Esophagus muscularis mucosa (tissue), 3 donors: ENCODE data around the gene ASPSCR1.

ENCODE experiments used
- POLR2A ChIP-seq: fragments of 450-650 bp; IDR thresholded peaks from one replicate; pipeline ENCODE4 v1.6.1; 2017; ENCODE audit warnings: antibody characterized with exemption, moderate library complexity, mild to moderate bottlenecking, low read depth
- POLR2AphosphoS5 ChIP-seq, 2 donors: sonication (generic); formaldehyde crosslinking; IDR thresholded peaks; one replicate each; pipeline ENCODE4 v1.6.1; 2017; ENCODE audit warnings: antibody characterized with exemption in 2 of 2
- TF ChIP-seq, protein P1 (sequence below), 3 experiments: fragments of 200-600 bp in 2 of 3; fragments of 450-650 bp in 1 of 3; sonication (generic) in 2 of 3; IDR thresholded peaks; one replicate each; pipeline ENCODE4 v1.5.1; 2017 to 2019; ENCODE audit warnings: antibody characterized with exemption in 3 of 3, mild to moderate bottlenecking in 2 of 3, moderate library complexity in 1 of 3

- TF ChIP-seq POLR2A (no peak), POLR2AphosphoS5 (IDR thresholded peaks at IDR 0.05) (peak; percentile 69 to 71)
- TF ChIP-seq, protein P1, sequence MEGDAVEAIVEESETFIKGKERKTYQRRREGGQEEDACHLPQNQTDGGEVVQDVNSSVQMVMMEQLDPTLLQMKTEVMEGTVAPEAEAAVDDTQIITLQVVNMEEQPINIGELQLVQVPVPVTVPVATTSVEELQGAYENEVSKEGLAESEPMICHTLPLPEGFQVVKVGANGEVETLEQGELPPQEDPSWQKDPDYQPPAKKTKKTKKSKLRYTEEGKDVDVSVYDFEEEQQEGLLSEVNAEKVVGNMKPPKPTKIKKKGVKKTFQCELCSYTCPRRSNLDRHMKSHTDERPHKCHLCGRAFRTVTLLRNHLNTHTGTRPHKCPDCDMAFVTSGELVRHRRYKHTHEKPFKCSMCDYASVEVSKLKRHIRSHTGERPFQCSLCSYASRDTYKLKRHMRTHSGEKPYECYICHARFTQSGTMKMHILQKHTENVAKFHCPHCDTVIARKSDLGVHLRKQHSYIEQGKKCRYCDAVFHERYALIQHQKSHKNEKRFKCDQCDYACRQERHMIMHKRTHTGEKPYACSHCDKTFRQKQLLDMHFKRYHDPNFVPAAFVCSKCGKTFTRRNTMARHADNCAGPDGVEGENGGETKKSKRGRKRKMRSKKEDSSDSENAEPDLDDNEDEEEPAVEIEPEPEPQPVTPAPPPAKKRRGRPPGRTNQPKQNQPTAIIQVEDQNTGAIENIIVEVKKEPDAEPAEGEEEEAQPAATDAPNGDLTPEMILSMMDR (IDR thresholded peaks at IDR 0.05) = no peak
These were observed 74.6 kb downstream of the ASPSCR1 start, which contains the start of the genes GPS1 and RFNG for GRCh38 chr17:82051776-82052637.
